Gastrocnemius medialis (tissue), 4 donors: ENCODE data around the gene KRTAP16-1.

ENCODE experiments used
- POLR2A ChIP-seq, 2 donors: fragments of 450-650 bp; IDR thresholded peaks; one replicate each; pipeline ENCODE4 v1.6.1; 2017; ENCODE audit warnings: antibody characterized with exemption in 2 of 2, mild to moderate bottlenecking in 2 of 2, moderate library complexity in 2 of 2
- TF ChIP-seq, protein P1 (sequence below), 5 experiments: fragments of 450-650 bp in 3 of 5; fragments of 200-600 bp in 2 of 5; sonication (generic) in 2 of 5; IDR thresholded peaks in 4 of 5; conservative IDR thresholded peaks in 1 of 5; 1 replicate in 4 of 5; 2 replicates in 1 of 5; pipeline ENCODE4 v1.5.1; 2016 to 2019; ENCODE audit warnings: antibody characterized with exemption in 5 of 5, mild to moderate bottlenecking in 3 of 5, moderate library complexity in 3 of 5

DNA sequence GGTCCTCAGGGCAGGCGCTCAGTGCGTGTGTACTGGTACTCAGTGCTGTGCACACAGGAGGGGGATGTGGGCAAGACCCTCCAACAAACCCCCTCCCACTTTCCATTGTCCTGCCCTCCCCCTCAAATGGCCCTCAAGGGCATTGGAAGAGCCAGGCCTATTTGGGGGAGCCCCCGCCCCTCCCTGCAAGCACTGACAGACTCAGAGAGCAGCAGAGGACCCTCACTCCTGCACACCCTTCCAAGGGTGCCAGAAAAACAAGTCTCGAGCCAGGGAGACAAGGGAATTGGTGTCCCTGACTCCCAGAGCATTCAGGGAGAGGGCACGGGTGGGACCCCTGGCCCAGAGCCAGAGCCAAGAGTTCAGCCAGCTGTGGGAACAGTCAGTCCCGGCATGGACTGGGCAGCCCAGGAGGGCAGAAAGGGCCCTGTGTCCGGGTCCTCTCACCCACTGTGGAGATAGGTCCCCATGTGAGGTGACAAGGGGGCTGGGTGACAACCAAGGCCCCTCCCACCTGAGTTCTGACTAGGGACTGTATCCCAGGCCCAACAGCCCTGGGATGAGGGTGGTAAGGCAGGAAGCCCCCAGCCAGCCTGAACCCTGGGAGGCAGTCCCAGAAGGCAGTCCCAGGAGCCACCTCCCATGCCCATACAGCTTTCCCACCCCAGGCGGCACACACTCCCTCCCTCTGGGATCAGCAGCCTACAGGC is 18.5 kb upstream of the KRTAP16-1 start:
- TF ChIP-seq, protein P1, sequence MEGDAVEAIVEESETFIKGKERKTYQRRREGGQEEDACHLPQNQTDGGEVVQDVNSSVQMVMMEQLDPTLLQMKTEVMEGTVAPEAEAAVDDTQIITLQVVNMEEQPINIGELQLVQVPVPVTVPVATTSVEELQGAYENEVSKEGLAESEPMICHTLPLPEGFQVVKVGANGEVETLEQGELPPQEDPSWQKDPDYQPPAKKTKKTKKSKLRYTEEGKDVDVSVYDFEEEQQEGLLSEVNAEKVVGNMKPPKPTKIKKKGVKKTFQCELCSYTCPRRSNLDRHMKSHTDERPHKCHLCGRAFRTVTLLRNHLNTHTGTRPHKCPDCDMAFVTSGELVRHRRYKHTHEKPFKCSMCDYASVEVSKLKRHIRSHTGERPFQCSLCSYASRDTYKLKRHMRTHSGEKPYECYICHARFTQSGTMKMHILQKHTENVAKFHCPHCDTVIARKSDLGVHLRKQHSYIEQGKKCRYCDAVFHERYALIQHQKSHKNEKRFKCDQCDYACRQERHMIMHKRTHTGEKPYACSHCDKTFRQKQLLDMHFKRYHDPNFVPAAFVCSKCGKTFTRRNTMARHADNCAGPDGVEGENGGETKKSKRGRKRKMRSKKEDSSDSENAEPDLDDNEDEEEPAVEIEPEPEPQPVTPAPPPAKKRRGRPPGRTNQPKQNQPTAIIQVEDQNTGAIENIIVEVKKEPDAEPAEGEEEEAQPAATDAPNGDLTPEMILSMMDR (IDR thresholded peaks at IDR 0.05 in 4 of 5, conservative IDR thresholded peaks at IDR 0.05 in 1 of 5) = no peak
- no peak for TF ChIP-seq POLR2A (IDR thresholded peaks at IDR 0.05)
